ENCODE results near the gene RASGRP4.
"Not testable (repeated sequence)": the region's sequence is repeated elsewhere in the genome, so short reads cannot be mapped to it uniquely, and the experiment has no call there.

RASGRP4 gene

GRCh38 chr19:38367041-38367440 is 59.0 kb downstream of the RASGRP4 start:
- no peak for DNase-seq

- not testable (repeated sequence) for DNase-seq
Observed at GRCh38 chr19:38362946-38363688, 62.9 kb downstream of the RASGRP4 start.

- DNase-seq = peak; percentile 56
Observed at GRCh38 chr19:38362076-38362945, 63.7 kb downstream of the RASGRP4 start.

GRCh38 chr19:38361633-38362075 is 64.4 kb downstream of the RASGRP4 start:
- DNase-seq = peak; percentile 56

GRCh38 chr19:38360839-38361631 is 65.0 kb downstream of the RASGRP4 start:
- DNase-seq = no peak

GRCh38 chr19:38360351-38360750 is 65.7 kb downstream of the RASGRP4 start:
- DNase-seq = no peak

DNA sequence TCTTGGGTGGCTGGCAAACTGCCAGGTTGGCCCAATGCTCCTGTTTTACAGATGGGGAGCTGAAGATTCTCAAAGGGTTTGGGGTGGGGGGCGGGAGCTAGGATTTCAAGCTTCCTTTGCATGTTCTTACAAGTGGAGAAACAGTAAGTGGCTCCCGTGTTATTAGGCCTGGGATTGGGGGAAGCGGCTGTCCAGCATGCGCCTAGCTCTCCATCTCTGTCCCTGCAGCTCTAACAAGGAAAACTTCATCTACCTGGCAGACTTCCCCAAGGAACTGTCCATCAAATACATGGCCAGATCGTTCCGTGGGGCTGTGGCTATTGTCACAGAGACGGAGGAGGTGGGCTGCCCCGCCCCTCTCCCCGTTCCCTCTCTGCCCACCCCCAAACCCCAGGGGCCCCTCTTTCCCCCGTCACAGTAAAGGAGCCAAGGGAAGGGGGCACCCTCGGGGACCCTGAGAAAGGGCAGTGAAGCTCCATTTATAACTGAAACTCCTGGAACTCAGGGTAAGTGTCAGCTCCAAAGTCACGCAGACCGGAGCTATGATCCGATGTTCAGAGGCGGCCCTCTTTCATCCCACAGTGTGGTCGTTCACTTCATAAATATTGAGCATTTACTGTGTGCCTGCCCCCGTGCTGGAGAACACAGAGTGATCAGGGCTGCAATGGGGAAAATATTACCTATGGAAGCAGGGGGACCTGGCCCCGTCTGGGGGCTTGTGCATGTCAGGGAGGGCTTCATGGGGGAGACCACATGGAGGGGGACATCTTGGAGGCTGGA is 66.6 kb downstream of the RASGRP4 start:
- no peak for DNase-seq
